A549 (cell line): ENCODE results near the gene ZBED3.
"Not testable (repeated sequence)": the region's sequence is repeated elsewhere in the genome, so short reads cannot be mapped to it uniquely, and the experiment has no call there.

ENCODE experiments used
- ATOH8 ChIP-seq: fragments of 250-450 bp; sonication (Bioruptor Pico); IDR thresholded peaks from 2 replicates; pipeline ENCODE4 v1.5.0; 2020; ENCODE audit warnings: low read depth, mild to moderate bottlenecking, moderate library complexity
- CTCF ChIP-seq: fragments of >200 bp; sonication (Bioruptor Twin); formaldehyde crosslinking; IDR thresholded peaks from 3 replicates; pipeline ENCODE4 v1.5.1; 2016
- EP300 ChIP-seq, 2 experiments: fragments of >200 bp; sonication (Bioruptor Twin); formaldehyde crosslinking; IDR thresholded peaks; 2 replicates in 1 of 2; 3 replicates in 1 of 2; pipeline ENCODE4 v1.6.1; 2016 to 2017
- ESRRA ChIP-seq: fragments of 150-350 bp; IDR thresholded peaks from 2 replicates; pipeline ENCODE4 v1.6.1; 2014; ENCODE audit warnings: mild to moderate bottlenecking, low read length, borderline replicate concordance
- POLR2A ChIP-seq: IDR thresholded peaks from 2 replicates; pipeline ENCODE4 v1.6.1; 2012; ENCODE audit warnings: mild to moderate bottlenecking, low read length

DNA sequence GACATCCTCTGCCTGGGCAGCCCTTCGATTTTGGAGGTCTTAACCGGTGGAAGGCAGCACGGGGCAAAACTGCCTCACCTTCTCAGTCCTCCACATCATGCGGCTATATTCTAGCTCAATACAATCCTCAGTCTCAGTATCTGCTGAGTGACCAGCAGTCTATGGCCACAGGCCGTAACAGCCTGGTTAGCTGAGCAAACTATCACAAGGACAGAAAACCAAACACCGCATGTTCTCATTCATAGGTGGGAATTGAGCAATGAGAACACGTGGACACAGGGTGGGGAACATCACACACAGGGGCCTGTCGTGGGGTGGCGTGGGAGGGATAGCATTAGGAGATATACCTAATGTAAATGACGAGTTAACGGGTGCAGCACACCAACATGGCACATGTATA lies 6.6 kb downstream of the ZBED3 start:
- TF ChIP-seq EP300 (IDR thresholded peaks at IDR 0.05); POLR2A; ATOH8; CTCF; ESRRA: not testable (repeated sequence)
